Measurements from ENCODE around the gene TCFL5. TPM values are rescaled to one million over a fixed set of nuclear protein-coding genes. Genes with fewer than 3 reads are reported as not detected.

TCFL5 gene
- total and polyA plus RNA-seq, 10 of the 15 experiments (the other 5 are each of a cell fraction or from before 2014, with no cell fraction given), result 0.48 to 8.1 (median 3.8) TPM

DNA sequence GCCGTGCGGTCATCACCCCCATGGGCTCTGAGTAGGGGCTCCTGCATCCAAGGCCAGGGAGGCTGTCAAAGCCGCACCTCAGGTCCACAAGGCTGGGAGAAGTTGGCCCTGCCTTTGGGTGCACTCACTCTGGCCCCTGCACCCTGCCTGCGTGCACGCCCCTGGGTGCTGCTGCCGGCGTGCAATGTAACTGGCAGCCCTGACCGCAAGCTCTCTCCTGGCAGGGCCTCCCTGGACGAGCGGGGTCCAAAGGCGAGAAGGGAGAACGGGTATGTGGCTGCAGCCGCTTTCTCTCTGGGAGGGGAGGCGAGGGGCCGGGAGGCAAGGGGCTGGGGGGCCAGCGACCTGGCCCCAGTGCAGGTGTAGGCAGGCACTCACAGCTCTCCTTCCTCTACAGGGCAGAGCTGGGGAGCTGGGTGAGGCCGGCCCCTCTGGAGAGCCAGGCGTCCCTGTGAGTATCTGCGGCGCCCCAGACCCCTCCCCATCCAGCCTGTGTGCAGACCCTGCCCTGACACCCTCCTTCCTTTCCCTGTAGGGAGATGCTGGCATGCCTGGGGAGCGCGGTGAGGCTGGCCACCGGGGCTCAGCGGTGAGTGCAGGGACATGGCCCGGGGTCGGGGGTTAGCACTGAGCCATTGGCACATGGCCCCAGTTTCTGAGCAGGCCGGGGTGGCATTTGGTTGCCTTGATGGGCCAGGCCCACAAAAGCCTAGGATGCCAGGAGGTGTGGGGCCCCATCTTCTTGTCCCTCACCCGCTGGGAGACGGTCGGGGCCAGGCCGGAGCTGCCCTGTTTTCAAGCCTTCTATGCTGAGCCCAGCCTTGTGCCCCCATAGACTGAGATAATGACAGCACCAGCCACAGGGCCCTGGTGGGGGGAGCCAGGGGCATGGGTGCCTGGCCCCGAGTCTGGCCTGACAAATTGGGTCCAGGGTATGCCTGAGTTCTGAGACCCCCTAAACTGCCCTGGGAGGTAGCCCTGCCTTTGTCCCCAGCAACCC is 32.1 kb downstream of the TCFL5 start:
- no peaks in the 10 kb centered on the region for H4K20me1 ChIP-seq (ENCODE audit: control insufficient read depth, insufficient read depth)
- no TSS peak for BruUV-seq (replicated peaks)
- H3K4me3 ChIP-seq, result no peak overlapping the region
- ATAC-seq (no peak), FAIRE-seq (no peak), DNase-seq (ENCODE audit: low read depth, low spot score) (no peak)
- ChIA-PET CTCF (no interaction called here), RAD21 (ENCODE audit: unreplicated experiment) (no interaction called here), SMC1A (ENCODE audit: uncharacterized antibody, unreplicated experiment) (no interaction called here), POLR2A (no interaction called here)
- no peaks in the 10 kb centered on the region for H3K79me2 ChIP-seq (ENCODE audit: control insufficient read depth, insufficient read depth, low read length)
- no peak overlapping the region for H2AFZ ChIP-seq (ENCODE audit: control insufficient read depth, low read depth, low read length)
- no peak overlapping the region for H3K27ac ChIP-seq (ENCODE audit: control insufficient read depth, insufficient read depth)
- intact Hi-C loops (cut with micrococcal nuclease; ENCODE audit: unreplicated experiment), result no loop called here
- TF ChIP-seq RCOR1 (conservative IDR thresholded peaks at IDR 0.05; ENCODE audit: low read depth, low read length) (no peak), PML (IDR thresholded peaks at IDR 0.05; ENCODE audit: low read length) (no peak), DPF2 (IDR thresholded peaks at IDR 0.05) (no peak), RFX5 (IDR thresholded peaks at IDR 0.05; ENCODE audit: low read depth, low read length) (no peak), ZNF274 (IDR thresholded peaks at IDR 0.05; ENCODE audit: insufficient read depth, insufficient read length) (no peak), ZNF207 (IDR thresholded peaks at IDR 0.05; ENCODE audit: borderline replicate concordance) (no peak)
- TF ChIP-seq, protein P1, sequence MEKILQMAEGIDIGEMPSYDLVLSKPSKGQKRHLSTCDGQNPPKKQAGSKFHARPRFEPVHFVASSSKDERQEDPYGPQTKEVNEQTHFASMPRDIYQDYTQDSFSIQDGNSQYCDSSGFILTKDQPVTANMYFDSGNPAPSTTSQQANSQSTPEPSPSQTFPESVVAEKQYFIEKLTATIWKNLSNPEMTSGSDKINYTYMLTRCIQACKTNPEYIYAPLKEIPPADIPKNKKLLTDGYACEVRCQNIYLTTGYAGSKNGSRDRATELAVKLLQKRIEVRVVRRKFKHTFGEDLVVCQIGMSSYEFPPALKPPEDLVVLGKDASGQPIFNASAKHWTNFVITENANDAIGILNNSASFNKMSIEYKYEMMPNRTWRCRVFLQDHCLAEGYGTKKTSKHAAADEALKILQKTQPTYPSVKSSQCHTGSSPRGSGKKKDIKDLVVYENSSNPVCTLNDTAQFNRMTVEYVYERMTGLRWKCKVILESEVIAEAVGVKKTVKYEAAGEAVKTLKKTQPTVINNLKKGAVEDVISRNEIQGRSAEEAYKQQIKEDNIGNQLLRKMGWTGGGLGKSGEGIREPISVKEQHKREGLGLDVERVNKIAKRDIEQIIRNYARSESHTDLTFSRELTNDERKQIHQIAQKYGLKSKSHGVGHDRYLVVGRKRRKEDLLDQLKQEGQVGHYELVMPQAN (conservative IDR thresholded peaks at IDR 0.05), result no peak
- TF ChIP-seq, protein P2, sequence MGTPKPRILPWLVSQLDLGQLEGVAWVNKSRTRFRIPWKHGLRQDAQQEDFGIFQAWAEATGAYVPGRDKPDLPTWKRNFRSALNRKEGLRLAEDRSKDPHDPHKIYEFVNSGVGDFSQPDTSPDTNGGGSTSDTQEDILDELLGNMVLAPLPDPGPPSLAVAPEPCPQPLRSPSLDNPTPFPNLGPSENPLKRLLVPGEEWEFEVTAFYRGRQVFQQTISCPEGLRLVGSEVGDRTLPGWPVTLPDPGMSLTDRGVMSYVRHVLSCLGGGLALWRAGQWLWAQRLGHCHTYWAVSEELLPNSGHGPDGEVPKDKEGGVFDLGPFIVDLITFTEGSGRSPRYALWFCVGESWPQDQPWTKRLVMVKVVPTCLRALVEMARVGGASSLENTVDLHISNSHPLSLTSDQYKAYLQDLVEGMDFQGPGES (IDR thresholded peaks at IDR 0.05), result no peak
- TF ChIP-seq, protein P3, sequence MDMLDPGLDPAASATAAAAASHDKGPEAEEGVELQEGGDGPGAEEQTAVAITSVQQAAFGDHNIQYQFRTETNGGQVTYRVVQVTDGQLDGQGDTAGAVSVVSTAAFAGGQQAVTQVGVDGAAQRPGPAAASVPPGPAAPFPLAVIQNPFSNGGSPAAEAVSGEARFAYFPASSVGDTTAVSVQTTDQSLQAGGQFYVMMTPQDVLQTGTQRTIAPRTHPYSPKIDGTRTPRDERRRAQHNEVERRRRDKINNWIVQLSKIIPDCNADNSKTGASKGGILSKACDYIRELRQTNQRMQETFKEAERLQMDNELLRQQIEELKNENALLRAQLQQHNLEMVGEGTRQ (IDR thresholded peaks at IDR 0.05; ENCODE audit: borderline replicate concordance, low read depth, low read length), result no peak
- TF ChIP-seq, protein P4, sequence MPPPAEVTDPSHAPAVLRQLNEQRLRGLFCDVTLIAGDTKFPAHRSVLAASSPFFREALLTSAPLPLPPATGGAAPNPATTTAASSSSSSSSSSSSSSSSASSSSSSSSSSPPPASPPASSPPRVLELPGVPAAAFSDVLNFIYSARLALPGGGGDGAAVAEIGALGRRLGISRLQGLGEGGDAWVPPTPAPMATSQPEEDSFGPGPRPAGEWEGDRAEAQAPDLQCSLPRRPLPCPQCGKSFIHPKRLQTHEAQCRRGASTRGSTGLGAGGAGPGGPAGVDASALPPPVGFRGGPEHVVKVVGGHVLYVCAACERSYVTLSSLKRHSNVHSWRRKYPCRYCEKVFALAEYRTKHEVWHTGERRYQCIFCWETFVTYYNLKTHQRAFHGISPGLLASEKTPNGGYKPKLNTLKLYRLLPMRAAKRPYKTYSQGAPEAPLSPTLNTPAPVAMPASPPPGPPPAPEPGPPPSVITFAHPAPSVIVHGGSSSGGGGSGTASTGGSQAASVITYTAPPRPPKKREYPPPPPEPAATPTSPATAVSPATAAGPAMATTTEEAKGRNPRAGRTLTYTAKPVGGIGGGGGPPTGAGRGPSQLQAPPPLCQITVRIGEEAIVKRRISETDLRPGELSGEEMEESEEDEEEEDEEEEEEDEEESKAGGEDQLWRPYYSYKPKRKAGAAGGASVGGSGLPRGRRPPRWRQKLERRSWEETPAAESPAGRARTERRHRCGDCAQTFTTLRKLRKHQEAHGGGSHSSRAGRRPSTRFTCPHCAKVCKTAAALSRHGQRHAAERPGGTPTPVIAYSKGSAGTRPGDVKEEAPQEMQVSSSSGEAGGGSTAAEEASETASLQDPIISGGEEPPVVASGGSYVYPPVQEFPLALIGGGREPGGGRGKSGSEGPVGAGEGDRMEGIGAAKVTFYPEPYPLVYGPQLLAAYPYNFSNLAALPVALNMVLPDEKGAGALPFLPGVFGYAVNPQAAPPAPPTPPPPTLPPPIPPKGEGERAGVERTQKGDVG (CRISPR knock-in tag; IDR thresholded peaks at IDR 0.05), result no peak
- no peaks in the 10 kb centered on the region for H3K9me3 ChIP-seq (replicated peaks; ENCODE audit: control insufficient read depth, insufficient read depth, low read length)
- no peak overlapping the region for H3K4me2 ChIP-seq (ENCODE audit: control insufficient read depth, insufficient read depth)
- H3K36me3 ChIP-seq (ENCODE audit: control insufficient read depth in 2 of 2, insufficient read depth in 2 of 2, low read length in 1 of 2), result no peaks in the 10 kb centered on the region
- H3K9ac ChIP-seq (ENCODE audit: control insufficient read depth, insufficient read depth, low read length), result no peak overlapping the region
- WGBS (ENCODE audit: insufficient coverage, insufficient replicate concordance, low lambda C conversion rate, missing lambda C conversion rate), result 63% methylated on average over 27 of the region's 32 CpGs
- peaks cover 15% of the 10 kb centered on the region for H3K4me1 ChIP-seq (ENCODE audit: control insufficient read depth, insufficient read depth, low read length)
- in situ Hi-C loops (cut with MboI), result loop anchor here (5.0 kb wide), 1 partner anchor 52 kb away; no protein-coding TSS in a partner anchor
- no peaks in the 10 kb centered on the region for H3K27me3 ChIP-seq (replicated peaks in 1 of 2; ENCODE audit: control insufficient read depth in 2 of 2, insufficient read depth in 2 of 2, low read length in 1 of 2)
